Vagina (tissue), 2 donors: ENCODE data around the gene CRYGD. TPM values are rescaled to one million over a fixed set of nuclear protein-coding genes. Genes with fewer than 3 reads are reported as not detected.
A peak's percentile ranks its signal among the peaks of the same experiment; 100 is the strongest.
"Not testable (repeated sequence)": the region's sequence is repeated elsewhere in the genome, so short reads cannot be mapped to it uniquely, and the experiment has no call there.

Experiments
- DNase-seq, 2 donors: peaks; one replicate each; pipeline ENCODE4 v3.0.0-alpha.2; 2017; ENCODE audit errors: extremely low spot score in 2 of 2
- H3K27ac ChIP-seq: fragments of 200-600 bp; sonication (generic); one replicate; pipeline ENCODE4 v1.5.1; 2019
- H3K27me3 ChIP-seq: fragments of 200-600 bp; sonication (generic); one replicate; pipeline ENCODE4 v1.5.1; 2019
- H3K36me3 ChIP-seq, 2 donors: fragments of 200-600 bp; sonication (generic); one replicate each; pipeline ENCODE4 v1.5.1; 2017 to 2019
- H3K4me1 ChIP-seq: fragments of 200-600 bp; sonication (generic); one replicate; pipeline ENCODE4 v1.5.1; 2019
- H3K4me3 ChIP-seq, 2 donors: fragments of 200-600 bp; sonication (generic); 1 replicate in 1 of 2; 2 replicates in 1 of 2; pipeline ENCODE4 v1.5.1; 2016 to 2019
- H3K9me3 ChIP-seq: fragments of 200-600 bp; sonication (generic); one replicate; pipeline ENCODE4 v1.5.1; 2019
- CTCF ChIP-seq, 3 experiments: fragments of 450-650 bp in 2 of 3; fragments of 200-600 bp in 1 of 3; sonication (generic) in 1 of 3; IDR thresholded peaks; one replicate each; pipeline ENCODE4 v1.5.1; 2017 to 2019; ENCODE audit warnings: antibody characterized with exemption in 3 of 3, mild to moderate bottlenecking in 2 of 3, moderate library complexity in 2 of 3
- POLR2A ChIP-seq, 2 donors: fragments of 450-650 bp; IDR thresholded peaks; one replicate each; pipeline ENCODE4 v1.6.1; 2017; ENCODE audit warnings: antibody characterized with exemption in 2 of 2, mild to moderate bottlenecking in 2 of 2, moderate library complexity in 2 of 2
- POLR2AphosphoS5 ChIP-seq, 2 donors: sonication (generic); formaldehyde crosslinking; IDR thresholded peaks; one replicate each; pipeline ENCODE4 v1.9.0; 2017; ENCODE audit warnings: antibody characterized with exemption in 2 of 2, mild to moderate bottlenecking in 2 of 2, low read depth in 1 of 2; ENCODE audit not compliant: insufficient read depth in 1 of 2
- intact Hi-C: fragments of 100-400 bp; cut with DNase I; formaldehyde crosslinking; loops from one replicate; pipeline ENCODE4 v1.15.1; 2023
- total RNA-seq: library from RNA; depleted of rRNA; stranded (reverse); fragments of >200 nt; gene quantifications from one replicate; pipeline ENCODE4 v1.2.3, GENCODE V29; 2016

Gene CRYGD
- total RNA-seq, 1 donor from 2014 or later: not detected

GRCh38 chr2:208118918-208119317, 5.4 kb downstream of the CRYGD start:
- Histone ChIP-seq H3K4me3 (no peak overlapping the region), H3K36me3 (no peaks in the 10 kb centered on the region), H3K27ac (no peak overlapping the region), H3K27me3 (no peaks in the 10 kb centered on the region), H3K4me1 (no peaks in the 10 kb centered on the region), H3K9me3 (no peaks in the 10 kb centered on the region)
- intact Hi-C loops: no loop called here
- TF ChIP-seq CTCF (IDR thresholded peaks at IDR 0.05): no peak
- no peak for TF ChIP-seq POLR2AphosphoS5 (IDR thresholded peaks at IDR 0.05; ENCODE audit: insufficient read depth in 1 of 2, low read depth in 1 of 2)
- TF ChIP-seq POLR2A (IDR thresholded peaks at IDR 0.05): no peak
- no peak for DNase-seq

GRCh38 chr2:208117390-208117789, 6.9 kb downstream of the CRYGD start:
- H3K9me3 ChIP-seq, H3K36me3 ChIP-seq, intact Hi-C loops, DNase-seq, H3K27me3 ChIP-seq, H3K27ac ChIP-seq, H3K4me1 ChIP-seq, H3K4me3 ChIP-seq: not testable (repeated sequence)

GRCh38 chr2:208112969-208113368, 11.4 kb downstream of the CRYGD start:
- intact Hi-C loops: no loop called here

GRCh38 chr2:208112273-208112745, 12.0 kb downstream of the CRYGD start:
- peak in 1 of 2 donors; percentile 20 for DNase-seq
- intact Hi-C loops, H3K9me3 ChIP-seq, H3K36me3 ChIP-seq, H3K4me1 ChIP-seq, H3K4me3 ChIP-seq, H3K27ac ChIP-seq, H3K27me3 ChIP-seq: not testable (repeated sequence)

More at GRCh38 chr2:208112969-208113368, 11.4 kb downstream of the CRYGD start:
- Histone ChIP-seq H3K4me3 (no peak overlapping the region), H3K27ac (no peak overlapping the region), H3K9me3 (no peaks in the 10 kb centered on the region), H3K36me3 (no peaks in the 10 kb centered on the region), H3K4me1 (peaks cover 5% of the 10 kb centered on the region), H3K27me3 (no peaks in the 10 kb centered on the region)
- no peak for TF ChIP-seq POLR2A (IDR thresholded peaks at IDR 0.05)
- TF ChIP-seq CTCF (IDR thresholded peaks at IDR 0.05): no peak
- no peak for TF ChIP-seq POLR2AphosphoS5 (IDR thresholded peaks at IDR 0.05; ENCODE audit: insufficient read depth in 1 of 2, low read depth in 1 of 2)
- peak in 1 of 2 donors; percentile 54 for DNase-seq

- Histone ChIP-seq H3K9me3 (no peaks in the 10 kb centered on the region), H3K4me1 (no peaks in the 10 kb centered on the region), H3K27ac (no peak overlapping the region), H3K4me3 (no peak overlapping the region), H3K27me3 (no peaks in the 10 kb centered on the region), H3K36me3 (no peaks in the 10 kb centered on the region)
- TF ChIP-seq CTCF (IDR thresholded peaks at IDR 0.05): no peak
- TF ChIP-seq POLR2A (IDR thresholded peaks at IDR 0.05): no peak
- no peak for TF ChIP-seq POLR2AphosphoS5 (IDR thresholded peaks at IDR 0.05; ENCODE audit: insufficient read depth in 1 of 2, low read depth in 1 of 2)
- DNase-seq: no peak
- intact Hi-C loops: no loop called here
Measured at GRCh38 chr2:208103616-208104015, 20.7 kb downstream of the CRYGD start.

- no peaks in the 10 kb centered on the region for H3K27me3 ChIP-seq
- intact Hi-C loops: no loop called here
- TF ChIP-seq POLR2A (IDR thresholded peaks at IDR 0.05) (no peak), CTCF (IDR thresholded peaks at IDR 0.05) (no peak), POLR2AphosphoS5 (IDR thresholded peaks at IDR 0.05; ENCODE audit: insufficient read depth in 1 of 2, low read depth in 1 of 2) (no peak)
- H3K4me3 ChIP-seq: no peak overlapping the region
- H3K4me1 ChIP-seq: no peaks in the 10 kb centered on the region
- no peaks in the 10 kb centered on the region for H3K9me3 ChIP-seq
- no peak for DNase-seq
- no peaks in the 10 kb centered on the region for H3K36me3 ChIP-seq
- no peak overlapping the region for H3K27ac ChIP-seq
Measured at GRCh38 chr2:208101716-208102631, 22.4 kb downstream of the CRYGD start.
